Lung (tissue), 12 donors: ENCODE data around the gene OPCML. TPM values are rescaled to one million over a fixed set of nuclear protein-coding genes. Genes with fewer than 3 reads are reported as not detected.

Experiments used
- ATAC-seq: fragments of 200-7000 bp; cut with Tn5 transposase; one replicate; pipeline ENCODE4 v1.9.1; 2020; ENCODE audit warnings: moderate number of reproducible peaks; ENCODE audit not compliant: insufficient read depth, low FRiP score
- DNase-seq, 3 donors: peaks; one replicate each; pipeline ENCODE4 v3.0.0-alpha.2; 2013 to 2017
- H3K27ac ChIP-seq, 2 donors: one replicate each; pipeline ENCODE4 v1.5.1; 2013; ENCODE audit warnings: mild to moderate bottlenecking in 2 of 2, moderate library complexity in 2 of 2, control low read depth in 1 of 2, inconsistent platforms in 1 of 2, low read depth in 1 of 2, low read length in 1 of 2
- H3K27me3 ChIP-seq, 3 donors: one replicate each; pipeline ENCODE4 v1.5.1; 2013; ENCODE audit warnings: low read length in 2 of 3; ENCODE audit not compliant: control insufficient read depth in 3 of 3, insufficient read depth in 3 of 3
- H3K36me3 ChIP-seq, 4 donors: one replicate each; pipeline ENCODE4 v1.5.1; 2013; ENCODE audit warnings: low read length in 4 of 4, mild to moderate bottlenecking in 1 of 4, moderate library complexity in 1 of 4; ENCODE audit not compliant: control insufficient read depth in 4 of 4, insufficient read depth in 4 of 4
- H3K4me1 ChIP-seq, 5 donors: one replicate each; pipeline ENCODE4 v1.5.1; 2013; ENCODE audit warnings: low read length in 5 of 5, mild to moderate bottlenecking in 2 of 5, moderate library complexity in 1 of 5; ENCODE audit not compliant: control insufficient read depth in 5 of 5, insufficient read depth in 5 of 5
- H3K4me3 ChIP-seq: one replicate; pipeline ENCODE4 v1.5.1; 2013; ENCODE audit warnings: mild to moderate bottlenecking, control low read depth, moderate library complexity
- H3K9ac ChIP-seq, 2 donors: one replicate each; pipeline ENCODE4 v1.5.1; 2013; ENCODE audit warnings: low read length in 2 of 2, control low read depth in 1 of 2; ENCODE audit not compliant: insufficient read depth in 1 of 2
- H3K9me3 ChIP-seq, 4 donors: one replicate each; pipeline ENCODE4 v1.5.1; 2013; ENCODE audit warnings: low read length in 3 of 4, mild to moderate bottlenecking in 1 of 4, moderate library complexity in 1 of 4; ENCODE audit not compliant: control insufficient read depth in 4 of 4, insufficient read depth in 3 of 4
- WGBS, 2 donors: extraction: QIAGEN DNeasy Blood & Tissue Kit; methylation state at CpG; one replicate each; pipeline ENCODE4 v1.1.7; 2013; 5-methylcytosine and 5-hydroxymethylcytosine counted together
- polyA plus RNA-seq, 2 donors: library from polyadenylated mRNA; stranded (reverse); fragments of 200-250 nt; gene quantifications; one replicate each; pipeline ENCODE4 v1.2.1, GENCODE V29; 2013
- total RNA-seq, 2 donors: library from RNA; depleted of rRNA in 1 of 2; stranded (reverse); fragments of >200 nt in 1 of 2; gene quantifications; one replicate each; pipeline ENCODE4 v1.2.1, GENCODE V29; 2014 to 2021
- TF ChIP-seq, protein P1 (sequence below): IDR thresholded peaks from 2 replicates; pipeline ENCODE4 v1.5.1; 2012; ENCODE audit warnings: mild to moderate bottlenecking; ENCODE audit errors: control extremely low read depth, extremely low read depth
- donor health status: control.
- donor health status: control.
- donor health status: Bipolar disorder and iron deficiency.
- donor health status: healthy.
- donor health status: DM: yes; HTN: yes; CAD: no.

The OPCML gene
- total and polyA plus RNA-seq, 4 donors, result 0.49 to 0.74 TPM; not detected in 2

DNA sequence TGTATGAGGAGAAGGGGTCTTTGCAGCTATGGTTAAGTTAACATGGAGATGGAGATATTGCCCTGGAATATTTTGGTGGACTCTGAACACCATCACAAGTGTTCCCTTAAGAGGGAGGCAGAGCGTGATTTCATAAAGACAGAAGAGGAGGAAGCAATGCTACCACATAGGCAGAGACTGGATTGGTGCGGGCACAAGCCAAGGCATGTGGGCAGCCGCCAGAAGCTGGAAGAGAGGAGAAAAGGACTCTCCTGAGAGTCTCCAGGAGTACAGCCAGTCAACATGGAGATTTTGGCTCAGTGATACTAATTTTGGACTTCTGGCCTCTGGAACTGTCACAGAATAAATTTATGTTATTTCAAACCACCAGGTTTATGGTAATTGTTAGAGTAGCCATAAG is 231.6 kb downstream of the OPCML start:
- Histone ChIP-seq H3K27me3 (peaks cover 0 to 2% (median 0%) of the 10 kb centered on the region in 3 donors), H3K9ac (no peak overlapping the region), H3K9me3 (no peaks in the 10 kb centered on the region), H3K36me3 (no peaks in the 10 kb centered on the region), H3K4me1 (no peaks in the 10 kb centered on the region), H3K4me3 (no peak overlapping the region), H3K27ac (no peak overlapping the region)
- 82 to 88% methylated on average over 3 of the region's 3 CpGs for WGBS, 2 donors
- ATAC-seq, result no peak
- no peak for DNase-seq
- TF ChIP-seq, protein P1, sequence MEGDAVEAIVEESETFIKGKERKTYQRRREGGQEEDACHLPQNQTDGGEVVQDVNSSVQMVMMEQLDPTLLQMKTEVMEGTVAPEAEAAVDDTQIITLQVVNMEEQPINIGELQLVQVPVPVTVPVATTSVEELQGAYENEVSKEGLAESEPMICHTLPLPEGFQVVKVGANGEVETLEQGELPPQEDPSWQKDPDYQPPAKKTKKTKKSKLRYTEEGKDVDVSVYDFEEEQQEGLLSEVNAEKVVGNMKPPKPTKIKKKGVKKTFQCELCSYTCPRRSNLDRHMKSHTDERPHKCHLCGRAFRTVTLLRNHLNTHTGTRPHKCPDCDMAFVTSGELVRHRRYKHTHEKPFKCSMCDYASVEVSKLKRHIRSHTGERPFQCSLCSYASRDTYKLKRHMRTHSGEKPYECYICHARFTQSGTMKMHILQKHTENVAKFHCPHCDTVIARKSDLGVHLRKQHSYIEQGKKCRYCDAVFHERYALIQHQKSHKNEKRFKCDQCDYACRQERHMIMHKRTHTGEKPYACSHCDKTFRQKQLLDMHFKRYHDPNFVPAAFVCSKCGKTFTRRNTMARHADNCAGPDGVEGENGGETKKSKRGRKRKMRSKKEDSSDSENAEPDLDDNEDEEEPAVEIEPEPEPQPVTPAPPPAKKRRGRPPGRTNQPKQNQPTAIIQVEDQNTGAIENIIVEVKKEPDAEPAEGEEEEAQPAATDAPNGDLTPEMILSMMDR, result no peak

DNA sequence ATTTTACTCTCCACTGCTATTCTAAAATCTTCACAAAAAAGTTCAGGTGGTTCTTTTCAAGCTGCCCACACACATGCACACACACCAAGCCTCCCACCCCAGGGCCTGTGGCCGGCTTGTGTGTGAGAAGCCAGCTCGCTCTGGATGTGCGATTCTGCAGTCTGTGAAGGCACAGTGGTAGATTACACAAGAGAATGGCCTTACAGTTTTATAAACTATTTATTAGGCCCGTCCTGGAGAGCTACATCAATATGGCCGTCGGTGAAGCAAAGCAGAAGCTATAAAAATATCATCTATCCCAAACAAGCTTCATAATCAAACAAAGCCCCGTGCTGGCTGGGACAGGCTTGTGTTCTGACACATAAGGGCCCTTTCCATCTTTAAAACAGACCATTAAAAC is 240.5 kb downstream of the OPCML start:
- Histone ChIP-seq H3K27me3 (peaks cover 0 to 4% (median 4%) of the 10 kb centered on the region in 3 donors), H3K4me1 (no peaks in the 10 kb centered on the region), H3K9me3 (no peaks in the 10 kb centered on the region), H3K36me3 (no peaks in the 10 kb centered on the region), H3K27ac (no peak overlapping the region), H3K4me3 (no peak overlapping the region), H3K9ac (no peak overlapping the region)
- WGBS, 2 donors, result 76 to 78% methylated on average over 7 of the region's 7 CpGs
- DNase-seq (no peak), ATAC-seq (no peak)
- TF ChIP-seq, protein P1, result no peak

DNA sequence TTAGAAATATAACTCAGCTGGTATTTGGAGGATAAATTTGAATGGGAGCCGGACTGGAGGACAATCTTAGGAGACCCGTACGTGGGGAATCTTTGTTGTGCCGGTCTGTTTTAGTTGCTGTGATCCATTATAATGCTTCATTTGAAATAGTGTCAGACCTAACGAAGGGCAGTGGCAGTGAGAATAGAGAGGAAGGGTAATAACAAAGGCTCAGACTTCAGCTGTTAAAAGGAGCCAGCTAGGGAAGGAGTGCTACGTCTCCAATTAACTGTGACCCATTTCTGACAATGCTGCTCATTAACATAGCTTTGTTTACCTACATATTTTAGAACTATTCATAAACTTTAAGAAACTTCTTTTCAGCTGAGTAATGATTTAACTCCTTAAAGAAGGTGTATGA is 246.9 kb downstream of the OPCML start:
- TF ChIP-seq, protein P1, result no peak
- Histone ChIP-seq H3K36me3 (no peaks in the 10 kb centered on the region), H3K9me3 (peaks cover 0 to 4% (median 0%) of the 10 kb centered on the region in 4 donors), H3K4me1 (no peaks in the 10 kb centered on the region), H3K27ac (no peak overlapping the region), H3K9ac (no peak overlapping the region), H3K27me3 (peaks cover 0 to 2% (median 0%) of the 10 kb centered on the region in 3 donors), H3K4me3 (no peak overlapping the region)
- WGBS, 2 donors, result 67 to 81% methylated on average over 6 of the region's 6 CpGs
- no peak for ATAC-seq
- DNase-seq, result no peak

DNA sequence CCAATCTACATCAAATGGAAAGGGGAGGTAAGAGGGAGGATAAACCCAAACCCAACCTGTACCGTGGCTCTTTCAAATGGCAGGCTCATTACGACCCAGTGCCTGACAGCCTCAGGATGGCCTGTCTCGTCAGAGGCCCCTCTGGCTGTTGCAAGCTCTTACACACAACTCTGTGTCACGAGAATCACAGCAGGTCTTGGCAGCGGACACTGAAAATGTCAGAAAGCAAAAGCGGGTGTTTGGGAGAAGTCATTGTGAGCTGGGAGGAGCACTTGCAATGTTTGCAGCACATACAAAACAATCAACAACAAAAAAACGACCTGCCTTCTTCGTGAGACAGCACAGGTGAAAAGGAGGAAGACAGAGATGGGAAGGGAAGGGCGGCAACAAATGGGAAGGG is 248.1 kb downstream of the OPCML start:
- Histone ChIP-seq H3K4me3 (no peak overlapping the region), H3K27me3 (peaks cover 0 to 2% (median 0%) of the 10 kb centered on the region in 3 donors), H3K9ac (no peak overlapping the region), H3K27ac (no peak overlapping the region), H3K36me3 (no peaks in the 10 kb centered on the region), H3K9me3 (peaks cover 0 to 4% (median 0%) of the 10 kb centered on the region in 4 donors), H3K4me1 (no peaks in the 10 kb centered on the region)
- 75 to 80% methylated on average over 9 of the region's 9 CpGs for WGBS, 2 donors
- TF ChIP-seq, protein P1, result no peak
- DNase-seq (no peak), ATAC-seq (no peak)
